Transverse colon (tissue), 3 donors: ENCODE results near the gene OR1F1.

Experiments
- POLR2A ChIP-seq: fragments of 450-650 bp; IDR thresholded peaks from one replicate; pipeline ENCODE4 v1.6.1; 2016; ENCODE audit warnings: antibody characterized with exemption, mild to moderate bottlenecking, moderate library complexity
- TF ChIP-seq, protein P1 (sequence below), 5 experiments: fragments of 200-600 bp in 3 of 5; fragments of 450-650 bp in 2 of 5; sonication (generic) in 3 of 5; IDR thresholded peaks; 1 replicate in 2 of 5; 2 replicates in 3 of 5; pipeline ENCODE4 v1.5.1; 2016 to 2017; ENCODE audit warnings: antibody characterized with exemption in 5 of 5, inconsistent platforms in 3 of 5, mild to moderate bottlenecking in 2 of 5, moderate library complexity in 1 of 5

DNA sequence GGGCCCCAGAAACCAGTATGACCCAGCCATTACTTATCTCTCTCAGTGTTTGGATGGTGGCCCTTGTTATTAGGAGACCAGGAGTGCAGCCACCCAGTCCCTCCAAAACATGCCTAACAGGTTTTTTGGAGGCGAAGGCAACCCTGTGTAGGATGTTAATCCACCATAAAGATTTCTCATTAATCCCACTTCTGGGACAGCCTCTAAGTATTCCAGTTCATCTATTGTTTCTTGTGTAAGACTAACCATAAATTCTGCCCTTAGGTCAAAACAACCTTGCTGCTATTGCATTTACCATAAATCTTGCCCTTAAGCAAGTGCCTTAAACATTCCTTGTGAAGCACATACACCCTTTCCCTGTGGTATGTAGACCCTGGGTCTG lies 21.5 kb upstream of the OR1F1 start:
- TF ChIP-seq, protein P1, sequence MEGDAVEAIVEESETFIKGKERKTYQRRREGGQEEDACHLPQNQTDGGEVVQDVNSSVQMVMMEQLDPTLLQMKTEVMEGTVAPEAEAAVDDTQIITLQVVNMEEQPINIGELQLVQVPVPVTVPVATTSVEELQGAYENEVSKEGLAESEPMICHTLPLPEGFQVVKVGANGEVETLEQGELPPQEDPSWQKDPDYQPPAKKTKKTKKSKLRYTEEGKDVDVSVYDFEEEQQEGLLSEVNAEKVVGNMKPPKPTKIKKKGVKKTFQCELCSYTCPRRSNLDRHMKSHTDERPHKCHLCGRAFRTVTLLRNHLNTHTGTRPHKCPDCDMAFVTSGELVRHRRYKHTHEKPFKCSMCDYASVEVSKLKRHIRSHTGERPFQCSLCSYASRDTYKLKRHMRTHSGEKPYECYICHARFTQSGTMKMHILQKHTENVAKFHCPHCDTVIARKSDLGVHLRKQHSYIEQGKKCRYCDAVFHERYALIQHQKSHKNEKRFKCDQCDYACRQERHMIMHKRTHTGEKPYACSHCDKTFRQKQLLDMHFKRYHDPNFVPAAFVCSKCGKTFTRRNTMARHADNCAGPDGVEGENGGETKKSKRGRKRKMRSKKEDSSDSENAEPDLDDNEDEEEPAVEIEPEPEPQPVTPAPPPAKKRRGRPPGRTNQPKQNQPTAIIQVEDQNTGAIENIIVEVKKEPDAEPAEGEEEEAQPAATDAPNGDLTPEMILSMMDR (IDR thresholded peaks at IDR 0.05): no peak
- no peak for TF ChIP-seq POLR2A
